Esophagus squamous epithelium (tissue), 5 donors: ENCODE measurements around the gene CCDC61. TPM values are rescaled to one million over a fixed set of nuclear protein-coding genes. Genes with fewer than 3 reads are reported as not detected.

Source experiments
- DNase-seq: peaks from one replicate; lab custom pipeline; 2025; lab: John Stamatoyannopoulos, UW
- H3K27ac ChIP-seq, 4 donors: fragments of 200-600 bp; sonication (generic); one replicate each; pipeline ENCODE4 v1.5.1; 2016 to 2019; ENCODE audit warnings: mild to moderate bottlenecking in 1 of 4
- H3K27me3 ChIP-seq, 4 donors: fragments of 200-600 bp; sonication (generic); 1 replicate in 3 of 4; 2 replicates in 1 of 4; pipeline versions ENCODE4 v1.5.1 to v1.6.0; 2017 to 2021; ENCODE audit warnings: antibody characterized with exemption in 1 of 4
- H3K36me3 ChIP-seq, 3 donors: fragments of 200-600 bp; sonication (generic); one replicate each; pipeline ENCODE4 v1.5.1; 2016 to 2019
- H3K4me1 ChIP-seq, 3 donors: fragments of 200-600 bp; sonication (generic); one replicate each; pipeline ENCODE4 v1.5.1; 2017 to 2019
- H3K4me3 ChIP-seq, 4 donors: fragments of 200-600 bp; sonication (generic); 1 replicate in 3 of 4; 2 replicates in 1 of 4; pipeline ENCODE4 v1.5.1; 2016 to 2019; ENCODE audit warnings: mild to moderate bottlenecking in 2 of 4, moderate library complexity in 1 of 4
- H3K9me3 ChIP-seq, 3 donors: fragments of 200-600 bp; sonication (generic); one replicate each; pipeline ENCODE4 v1.5.1; 2016 to 2019
- POLR2A ChIP-seq, 4 donors: fragments of 450-650 bp; IDR thresholded peaks; one replicate each; pipeline ENCODE4 v1.6.1; 2017; ENCODE audit warnings: antibody characterized with exemption in 4 of 4, mild to moderate bottlenecking in 4 of 4, moderate library complexity in 3 of 4
- WGBS, 2 donors: methylation state at CpG; one replicate each; pipeline ENCODE4 v1.1.5; 2018; 5-methylcytosine and 5-hydroxymethylcytosine counted together
- intact Hi-C: fragments of 100-400 bp; cut with DNase I; formaldehyde crosslinking; loops from one replicate; pipeline ENCODE4 v1.15.0; 2022
- total RNA-seq, 4 donors: library from RNA; depleted of rRNA; stranded (reverse); fragments of >200 nt; gene quantifications; one replicate each; pipeline ENCODE4 v1.1.0, GENCODE V29; 2016
- TF ChIP-seq, protein P1 (sequence below), 6 experiments: fragments of 450-650 bp in 4 of 6; fragments of 200-600 bp in 2 of 6; sonication (generic) in 2 of 6; IDR thresholded peaks; one replicate each; pipeline ENCODE4 v1.5.1; 2016 to 2019; ENCODE audit warnings: antibody characterized with exemption in 6 of 6, mild to moderate bottlenecking in 4 of 6, moderate library complexity in 4 of 6
- donor health status: DM: yes; HTN: yes; CAD: no.

Gene CCDC61
- total RNA-seq, 4 donors from 2014 or later: 5.9 to 9.5 (median 7.4) TPM

DNA sequence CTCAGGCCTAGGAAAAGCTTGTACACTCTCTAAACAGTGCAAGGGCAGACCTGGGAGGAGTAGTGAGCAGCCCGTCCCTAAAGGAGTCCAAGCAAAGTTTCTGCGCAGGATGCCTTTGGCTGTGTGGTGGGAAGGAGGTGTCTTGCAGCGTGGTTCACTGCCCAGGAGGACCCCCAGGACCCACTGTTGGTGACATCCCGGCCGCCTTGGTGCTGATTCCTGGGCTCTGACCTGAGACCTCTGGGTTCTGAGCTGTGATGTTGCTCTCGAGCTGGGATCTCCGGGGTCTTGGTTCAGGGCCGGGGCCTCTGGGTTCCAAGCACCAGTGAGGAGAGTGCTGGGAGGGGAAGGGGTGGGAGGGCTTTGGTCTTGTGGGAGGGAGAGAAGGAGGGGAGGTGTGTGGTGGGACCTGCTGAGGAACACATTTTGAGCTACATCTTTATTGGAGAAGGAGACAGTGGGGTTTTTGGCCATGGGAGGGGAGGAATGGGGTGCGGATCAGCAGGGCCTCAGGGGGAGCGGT lies 23.5 kb downstream of the CCDC61 start:
- H3K27me3 ChIP-seq: peaks cover 0 to 48% (median 3%) of the 10 kb centered on the region in 4 donors
- H3K9me3 ChIP-seq: no peaks in the 10 kb centered on the region
- H3K4me3 ChIP-seq: no peak overlapping the region
- TF ChIP-seq POLR2A (IDR thresholded peaks at IDR 0.05): no peak
- TF ChIP-seq, protein P1, sequence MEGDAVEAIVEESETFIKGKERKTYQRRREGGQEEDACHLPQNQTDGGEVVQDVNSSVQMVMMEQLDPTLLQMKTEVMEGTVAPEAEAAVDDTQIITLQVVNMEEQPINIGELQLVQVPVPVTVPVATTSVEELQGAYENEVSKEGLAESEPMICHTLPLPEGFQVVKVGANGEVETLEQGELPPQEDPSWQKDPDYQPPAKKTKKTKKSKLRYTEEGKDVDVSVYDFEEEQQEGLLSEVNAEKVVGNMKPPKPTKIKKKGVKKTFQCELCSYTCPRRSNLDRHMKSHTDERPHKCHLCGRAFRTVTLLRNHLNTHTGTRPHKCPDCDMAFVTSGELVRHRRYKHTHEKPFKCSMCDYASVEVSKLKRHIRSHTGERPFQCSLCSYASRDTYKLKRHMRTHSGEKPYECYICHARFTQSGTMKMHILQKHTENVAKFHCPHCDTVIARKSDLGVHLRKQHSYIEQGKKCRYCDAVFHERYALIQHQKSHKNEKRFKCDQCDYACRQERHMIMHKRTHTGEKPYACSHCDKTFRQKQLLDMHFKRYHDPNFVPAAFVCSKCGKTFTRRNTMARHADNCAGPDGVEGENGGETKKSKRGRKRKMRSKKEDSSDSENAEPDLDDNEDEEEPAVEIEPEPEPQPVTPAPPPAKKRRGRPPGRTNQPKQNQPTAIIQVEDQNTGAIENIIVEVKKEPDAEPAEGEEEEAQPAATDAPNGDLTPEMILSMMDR (IDR thresholded peaks at IDR 0.05): no peak
- DNase-seq: no peak
- H3K36me3 ChIP-seq: peaks cover 0 to 12% (median 0%) of the 10 kb centered on the region in 3 donors
- 90 to 97% methylated on average over 5 of the region's 10 CpGs for WGBS, 2 donors
- no peak overlapping the region for H3K27ac ChIP-seq
- intact Hi-C loops: no loop called here
- H3K4me1 ChIP-seq: peaks cover 25 to 56% (median 32%) of the 10 kb centered on the region in 3 donors

DNA sequence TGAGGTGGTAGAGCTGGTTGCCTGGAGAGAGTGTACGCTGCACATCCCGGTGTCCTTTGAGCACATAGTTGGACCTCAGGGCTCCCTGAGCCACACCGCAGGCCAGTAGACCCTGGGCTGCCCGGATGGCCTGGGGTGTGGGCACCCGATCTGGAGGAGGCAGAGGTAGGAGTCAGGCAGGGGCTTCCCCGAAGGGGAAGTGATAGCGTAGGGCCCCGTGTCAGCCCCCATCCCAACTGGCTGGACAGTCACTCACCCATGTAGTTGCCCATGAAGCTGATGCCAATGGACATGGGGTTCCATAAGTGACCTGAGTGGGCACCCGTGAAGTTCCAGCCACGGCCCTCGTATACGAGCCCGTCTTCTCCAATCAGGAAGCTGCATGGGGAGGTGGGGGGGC lies 24.0 kb downstream of the CCDC61 start:
- Histone ChIP-seq H3K4me3 (no peak overlapping the region), H3K27me3 (peaks cover 0 to 48% (median 3%) of the 10 kb centered on the region in 4 donors), H3K9me3 (no peaks in the 10 kb centered on the region), H3K36me3 (peaks cover 0 to 12% (median 0%) of the 10 kb centered on the region in 3 donors), H3K4me1 (peaks cover 24 to 54% (median 32%) of the 10 kb centered on the region in 3 donors), H3K27ac (no peak overlapping the region)
- 85 to 92% methylated on average over 11 of the region's 13 CpGs for WGBS, 2 donors
- intact Hi-C loops: no loop called here
- no peak for DNase-seq
- no peak for TF ChIP-seq POLR2A (IDR thresholded peaks at IDR 0.05)
- TF ChIP-seq, protein P1 (IDR thresholded peaks at IDR 0.05): no peak

GRCh38 chr19:46020819-46021125 lies 25.5 kb downstream of the CCDC61 start:
- H3K4me1 ChIP-seq: peaks cover 14 to 39% (median 18%) of the 10 kb centered on the region in 3 donors
- peaks cover 0 to 41% (median 2%) of the 10 kb centered on the region in 4 donors for H3K27me3 ChIP-seq
- TF ChIP-seq POLR2A (IDR thresholded peaks at IDR 0.05): no peak
- TF ChIP-seq, protein P1 (IDR thresholded peaks at IDR 0.05): no peak
- H3K4me3 ChIP-seq: no peak overlapping the region
- H3K9me3 ChIP-seq: no peaks in the 10 kb centered on the region
- peaks cover 0 to 12% (median 0%) of the 10 kb centered on the region in 3 donors for H3K36me3 ChIP-seq
- DNase-seq: no peak
- intact Hi-C loops: loop anchor here (10.0 kb wide), 1 partner anchor 244 kb away; no protein-coding TSS in a partner anchor
- no peak overlapping the region for H3K27ac ChIP-seq
- WGBS, 2 donors: 45 to 87% methylated on average over 3 to 4 of the region's 7 CpGs

DNA sequence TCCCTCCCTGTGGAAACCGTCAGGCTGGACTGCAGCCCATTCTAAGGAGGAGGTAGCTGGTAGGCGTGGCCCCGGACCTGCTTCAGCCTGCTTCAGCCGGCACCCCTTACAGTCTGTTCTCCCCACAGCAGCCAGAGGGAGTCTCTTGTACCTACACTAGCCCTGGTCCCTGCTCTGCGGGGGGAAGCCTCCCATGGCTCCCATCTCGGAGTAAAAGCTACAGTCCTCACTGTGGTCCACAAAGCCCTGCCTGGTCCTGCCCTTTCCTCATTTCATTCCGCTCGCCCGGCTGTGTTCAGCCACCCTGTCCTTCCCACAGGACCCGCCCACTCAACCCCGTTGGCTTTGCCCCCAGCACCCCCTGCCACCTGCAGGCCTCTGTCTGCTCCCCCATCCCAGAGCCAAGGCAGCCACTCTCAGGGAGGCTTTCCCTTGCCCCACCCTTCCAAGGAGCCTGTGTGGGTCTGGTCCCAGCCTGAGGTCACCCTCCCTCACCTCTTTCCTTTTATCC lies 26.3 kb downstream of the CCDC61 start:
- Histone ChIP-seq H3K27me3 (peaks cover 0 to 44% (median 2%) of the 10 kb centered on the region in 4 donors), H3K4me3 (no peak overlapping the region), H3K36me3 (peaks cover 0 to 12% (median 0%) of the 10 kb centered on the region in 3 donors), H3K4me1 (peaks cover 10 to 31% (median 10%) of the 10 kb centered on the region in 3 donors), H3K27ac (no peak overlapping the region), H3K9me3 (no peaks in the 10 kb centered on the region)
- TF ChIP-seq, protein P1 (IDR thresholded peaks at IDR 0.05): peak in 5 of 6 experiments; percentile 17 to 55 (median 40)
- no peak for TF ChIP-seq POLR2A (IDR thresholded peaks at IDR 0.05)
- intact Hi-C loops: loop anchor here (10.0 kb wide), 1 partner anchor 243 kb away; no protein-coding TSS in a partner anchor
- 11 to 25% methylated on average over 3 to 8 of the region's 11 CpGs for WGBS, 2 donors
- no peak for DNase-seq

- TF ChIP-seq POLR2A (IDR thresholded peaks at IDR 0.05): no peak
- TF ChIP-seq, protein P1 (IDR thresholded peaks at IDR 0.05): no peak
- peaks cover 0 to 12% (median 0%) of the 10 kb centered on the region in 3 donors for H3K36me3 ChIP-seq
- intact Hi-C loops: loop anchor here (10.0 kb wide), 1 partner anchor 243 kb away; no protein-coding TSS in a partner anchor
- H3K27ac ChIP-seq: no peak overlapping the region
- H3K4me1 ChIP-seq: peaks cover 10 to 28% (median 10%) of the 10 kb centered on the region in 3 donors
- no peaks in the 10 kb centered on the region for H3K9me3 ChIP-seq
- peaks cover 0 to 49% (median 2%) of the 10 kb centered on the region in 4 donors for H3K27me3 ChIP-seq
- no peak for DNase-seq
- 47 to 51% methylated on average over 4 to 12 of the region's 12 CpGs for WGBS, 2 donors
- H3K4me3 ChIP-seq: no peak overlapping the region
Measured at GRCh38 chr19:46022061-46022430, 26.8 kb downstream of the CCDC61 start.
